HG03439 (cell line): ENCODE data around the gene HGS.

ENCODE experiments used
- ATAC-seq: cut with Tn5 transposase; IDR thresholded peaks from one replicate; pipeline ENCODE4 v1.9.1; 2021; ENCODE audit warnings: mild to moderate bottlenecking, moderate library complexity; ENCODE audit not compliant: unreplicated experiment

The HGS gene

GRCh38 chr17:81740395-81740961, 56.7 kb downstream of the HGS start:
- ATAC-seq = no peak

- ATAC-seq = no peak
Observed at GRCh38 chr17:81741049-81741593, 57.3 kb downstream of the HGS start.

- ATAC-seq = no peak
Observed at GRCh38 chr17:81741594-81742452, 58.0 kb downstream of the HGS start.
